ENCODE results near the gene IL17F.

Gene IL17F

GRCh38 chr6:52261229-52261628 is 16.9 kb upstream of the IL17F start:
- ATAC-seq = peak; percentile 83
- TF ChIP-seq TOX (CRISPR knock-in tag; IDR thresholded peaks at IDR 0.05; ENCODE audit: borderline replicate concordance) (no peak), ISL1 (CRISPR knock-in tag; IDR thresholded peaks at IDR 0.05) (no peak), CSDC2 (CRISPR knock-in tag; IDR thresholded peaks at IDR 0.05) (no peak), ESRRG (CRISPR knock-in tag; IDR thresholded peaks at IDR 0.05) (no peak), GLIS3 (CRISPR knock-in tag; IDR thresholded peaks at IDR 0.05) (no peak), POU6F1 (CRISPR knock-in tag; IDR thresholded peaks at IDR 0.05; ENCODE audit: borderline replicate concordance, low read depth) (no peak), PPARA (CRISPR knock-in tag; IDR thresholded peaks at IDR 0.05; ENCODE audit: borderline replicate concordance) (no peak), ZFP3 (CRISPR knock-in tag; IDR thresholded peaks at IDR 0.05) (no peak), CREB5 (CRISPR knock-in tag; IDR thresholded peaks at IDR 0.05; ENCODE audit: low read depth) (no peak), ZFP30 (CRISPR knock-in tag; IDR thresholded peaks at IDR 0.05) (no peak), ZNF70 (CRISPR knock-in tag; IDR thresholded peaks at IDR 0.05) (no peak), TSHZ2 (CRISPR knock-in tag; IDR thresholded peaks at IDR 0.05) (no peak), OSR1 (CRISPR knock-in tag; IDR thresholded peaks at IDR 0.05) (no peak), BACH2 (CRISPR knock-in tag; IDR thresholded peaks at IDR 0.05; ENCODE audit: borderline replicate concordance) (no peak), RARB (CRISPR knock-in tag; IDR thresholded peaks at IDR 0.05) (no peak), ZC3H10 (CRISPR knock-in tag; IDR thresholded peaks at IDR 0.05) (no peak), SNAI2 (CRISPR knock-in tag; IDR thresholded peaks at IDR 0.05) (no peak), ZNF8 (CRISPR knock-in tag; IDR thresholded peaks at IDR 0.05) (no peak), TCF4 (CRISPR knock-in tag; IDR thresholded peaks at IDR 0.05; ENCODE audit: borderline replicate concordance) (no peak)

GRCh38 chr6:52260634-52261033 is 16.3 kb upstream of the IL17F start:
- no peak; the same call in 2 of the 3 replicates for ATAC-seq

More at GRCh38 chr6:52260634-52261033, 16.3 kb upstream of the IL17F start:
- TF ChIP-seq ZFP30 (CRISPR knock-in tag; IDR thresholded peaks at IDR 0.05) (no peak), TOX (CRISPR knock-in tag; IDR thresholded peaks at IDR 0.05; ENCODE audit: borderline replicate concordance) (no peak), TSHZ2 (CRISPR knock-in tag; IDR thresholded peaks at IDR 0.05) (no peak), ZNF8 (CRISPR knock-in tag; IDR thresholded peaks at IDR 0.05) (no peak), OSR1 (CRISPR knock-in tag; IDR thresholded peaks at IDR 0.05) (no peak), CSDC2 (CRISPR knock-in tag; IDR thresholded peaks at IDR 0.05) (no peak), POU6F1 (CRISPR knock-in tag; IDR thresholded peaks at IDR 0.05; ENCODE audit: borderline replicate concordance, low read depth) (no peak), CREB5 (CRISPR knock-in tag; IDR thresholded peaks at IDR 0.05; ENCODE audit: low read depth) (no peak), PPARA (CRISPR knock-in tag; IDR thresholded peaks at IDR 0.05; ENCODE audit: borderline replicate concordance) (no peak), RARB (CRISPR knock-in tag; IDR thresholded peaks at IDR 0.05) (no peak), GLIS3 (CRISPR knock-in tag; IDR thresholded peaks at IDR 0.05) (no peak), ISL1 (CRISPR knock-in tag; IDR thresholded peaks at IDR 0.05) (no peak)

All from SK-N-SH treated with all-trans-retinoic acid at 6 μM for 48 hours (cell line).